HG03064 (cell line): ENCODE data around the gene NOP10.
"Not testable (repeated sequence)": the region's sequence is repeated elsewhere in the genome, so short reads cannot be mapped to it uniquely, and the experiment has no call there.

Experiments used
- ATAC-seq: cut with Tn5 transposase; IDR thresholded peaks from one replicate; pipeline ENCODE4 v1.9.1; 2021; ENCODE audit warnings: low read depth; ENCODE audit not compliant: unreplicated experiment

NOP10 gene

GRCh38 chr15:34359416-34359815 lies 16.5 kb upstream of the NOP10 start:
- ATAC-seq: no peak

- ATAC-seq: no peak
Measured at GRCh38 chr15:34358948-34359347, 16.0 kb upstream of the NOP10 start.

- ATAC-seq: no peak
Measured at GRCh38 chr15:34358367-34358766, 15.4 kb upstream of the NOP10 start.

GRCh38 chr15:34357653-34358052 lies 14.7 kb upstream of the NOP10 start:
- no peak for ATAC-seq

- no peak for ATAC-seq
Measured at GRCh38 chr15:34355241-34355640, 12.3 kb upstream of the NOP10 start.

- ATAC-seq: no peak
Measured at GRCh38 chr15:34354286-34354685, 11.3 kb upstream of the NOP10 start.

- no peak for ATAC-seq
Measured at GRCh38 chr15:34353627-34354026, 10.7 kb upstream of the NOP10 start.

- not testable (repeated sequence) for ATAC-seq
Measured at GRCh38 chr15:34352996-34353395, 10.1 kb upstream of the NOP10 start.

- ATAC-seq: no peak
Measured at GRCh38 chr15:34349769-34350168, 6.8 kb upstream of the NOP10 start.

- ATAC-seq: no peak
Measured at GRCh38 chr15:34348735-34349300, 5.9 kb upstream of the NOP10 start.

GRCh38 chr15:34347951-34348638 lies 5.2 kb upstream of the NOP10 start:
- ATAC-seq: no peak

GRCh38 chr15:34342213-34342736 lies 661 bp downstream of the NOP10 start:
- not testable (repeated sequence) for ATAC-seq

- ATAC-seq: no peak
Measured at GRCh38 chr15:34341381-34342212, 1.3 kb downstream of the NOP10 start.

- ATAC-seq: no peak
Measured at GRCh38 chr15:34339946-34340345, 3.0 kb downstream of the NOP10 start.

GRCh38 chr15:34338347-34338746 lies 4.6 kb downstream of the NOP10 start:
- ATAC-seq: no peak

GRCh38 chr15:34337557-34338306 lies 5.2 kb downstream of the NOP10 start, which contains the start of gene SLC12A6:
Gene SLC12A6 (minus strand): TSS chr15:34337781. CDS start chr15:34336680, 1,101 bp downstream.
- peak; percentile 60 for ATAC-seq

GRCh38 chr15:34336991-34337556 lies 5.9 kb downstream of the NOP10 start:
- no peak for ATAC-seq

- ATAC-seq: no peak
Measured at GRCh38 chr15:34336231-34336990, 6.5 kb downstream of the NOP10 start.
